Measurements from ENCODE around the gene C19orf53. TPM values are rescaled to one million over a fixed set of nuclear protein-coding genes. Genes with fewer than 3 reads are reported as not detected.
"Not testable (repeated sequence)": the region's sequence is repeated elsewhere in the genome, so short reads cannot be mapped to it uniquely, and the experiment has no call there.

C19orf53 gene
- total RNA-seq, 1 experiment from 2014 or later, result 167 TPM

GRCh38 chr19:13770013-13770635, 4.1 kb upstream of the C19orf53 start:
- no peak overlapping the region for H3K27ac ChIP-seq
- H3K27me3 ChIP-seq (replicated peaks), result no peaks in the 10 kb centered on the region
- H3K9me3 ChIP-seq (replicated peaks), result no peaks in the 10 kb centered on the region
- H3K4me1 ChIP-seq (replicated peaks), result peaks cover 9% of the 10 kb centered on the region
- H3K36me3 ChIP-seq, result peaks cover 60% of the 10 kb centered on the region
- DNase-seq (ENCODE audit: low read depth in 1 of 2, low spot score in 2 of 2), result no peak
- H3K4me3 ChIP-seq, result no peak overlapping the region

- H3K4me3 ChIP-seq, result no peak overlapping the region
- no peak overlapping the region for H3K27ac ChIP-seq
- peaks cover 54% of the 10 kb centered on the region for H3K36me3 ChIP-seq
- no peaks in the 10 kb centered on the region for H3K27me3 ChIP-seq (replicated peaks)
- H3K4me1 ChIP-seq (replicated peaks), result peaks cover 34% of the 10 kb centered on the region
- no peak for DNase-seq (ENCODE audit: low read depth in 1 of 2, low spot score in 2 of 2)
- H3K9me3 ChIP-seq (replicated peaks), result no peaks in the 10 kb centered on the region
Measured at GRCh38 chr19:13778398-13778797, 4.1 kb downstream of the C19orf53 start.

GRCh38 chr19:13778847-13779246, 4.6 kb downstream of the C19orf53 start:
- Histone ChIP-seq H3K27ac (no peak overlapping the region), H3K36me3 (peaks cover 54% of the 10 kb centered on the region), H3K4me3 (no peak overlapping the region), H3K4me1 (replicated peaks) (peaks cover 39% of the 10 kb centered on the region), H3K9me3 (replicated peaks) (no peaks in the 10 kb centered on the region), H3K27me3 (replicated peaks) (no peaks in the 10 kb centered on the region)
- DNase-seq (ENCODE audit: low read depth in 1 of 2, low spot score in 2 of 2), result no peak

- not testable (repeated sequence) for H3K4me3 ChIP-seq; H3K9me3 ChIP-seq (replicated peaks); H3K27ac ChIP-seq; DNase-seq (ENCODE audit: low read depth in 1 of 2, low spot score in 2 of 2); H3K27me3 ChIP-seq (replicated peaks)
- peaks cover 40% of the 10 kb centered on the region for H3K4me1 ChIP-seq (replicated peaks)
- peaks cover 49% of the 10 kb centered on the region for H3K36me3 ChIP-seq
Measured at GRCh38 chr19:13779794-13780193, 5.5 kb downstream of the C19orf53 start.

GRCh38 chr19:13781547-13781946, 7.3 kb downstream of the C19orf53 start:
- no peaks in the 10 kb centered on the region for H3K9me3 ChIP-seq (replicated peaks)
- H3K27ac ChIP-seq, result peak overlapping the region; percentile 51; the same call in 1 of the 2 replicates
- H3K4me3 ChIP-seq, result no peak overlapping the region
- DNase-seq (ENCODE audit: low read depth in 1 of 2, low spot score in 2 of 2), result peak; percentile 79 to 82
- no peaks in the 10 kb centered on the region for H3K27me3 ChIP-seq (replicated peaks)
- peaks cover 41% of the 10 kb centered on the region for H3K4me1 ChIP-seq (replicated peaks)
- peaks cover 34% of the 10 kb centered on the region for H3K36me3 ChIP-seq

- Histone ChIP-seq H3K9me3 (replicated peaks) (no peaks in the 10 kb centered on the region), H3K4me3 (no peak overlapping the region), H3K27me3 (replicated peaks) (no peaks in the 10 kb centered on the region), H3K4me1 (replicated peaks) (peaks cover 48% of the 10 kb centered on the region), H3K27ac (no peak overlapping the region), H3K36me3 (peaks cover 27% of the 10 kb centered on the region)
- DNase-seq (ENCODE audit: low read depth in 1 of 2, low spot score in 2 of 2), result no peak
Measured at GRCh38 chr19:13782537-13782936, 8.3 kb downstream of the C19orf53 start.

GRCh38 chr19:13783565-13784500, 9.6 kb downstream of the C19orf53 start:
- Histone ChIP-seq H3K4me1 (replicated peaks) (peaks cover 59% of the 10 kb centered on the region), H3K36me3 (peaks cover 14% of the 10 kb centered on the region), H3K27me3 (replicated peaks) (no peaks in the 10 kb centered on the region), H3K27ac (no peak overlapping the region), H3K9me3 (replicated peaks) (no peaks in the 10 kb centered on the region), H3K4me3 (no peak overlapping the region)
- no peak for DNase-seq (ENCODE audit: low read depth in 1 of 2, low spot score in 2 of 2)

GRCh38 chr19:13784731-13785452, 10.6 kb downstream of the C19orf53 start:
- H3K36me3 ChIP-seq, result peaks cover 4% of the 10 kb centered on the region
- H3K27me3 ChIP-seq (replicated peaks), result no peaks in the 10 kb centered on the region
- no peak overlapping the region for H3K27ac ChIP-seq
- no peaks in the 10 kb centered on the region for H3K9me3 ChIP-seq (replicated peaks)
- DNase-seq (ENCODE audit: low read depth in 1 of 2, low spot score in 2 of 2), result peak; percentile 50 to 82
- peaks cover 65% of the 10 kb centered on the region for H3K4me1 ChIP-seq (replicated peaks)
- H3K4me3 ChIP-seq, result no peak overlapping the region

- Histone ChIP-seq H3K27ac (no peak overlapping the region; the same call in 1 of the 2 replicates), H3K27me3 (replicated peaks) (no peaks in the 10 kb centered on the region), H3K4me1 (replicated peaks) (peaks cover 35% of the 10 kb centered on the region), H3K9me3 (replicated peaks) (no peaks in the 10 kb centered on the region), H3K4me3 (no peak overlapping the region), H3K36me3 (no peaks in the 10 kb centered on the region)
- peak in 1 of 2 experiments; percentile 21 for DNase-seq (ENCODE audit: low read depth in 1 of 2, low spot score in 2 of 2)
Measured at GRCh38 chr19:13788991-13789390, 14.7 kb downstream of the C19orf53 start.

- no peak overlapping the region; the same call in 1 of the 2 replicates for H3K27ac ChIP-seq
- DNase-seq (ENCODE audit: low read depth in 1 of 2, low spot score in 2 of 2), result peak in 1 of 2 experiments; percentile 29
- H3K27me3 ChIP-seq (replicated peaks), result no peaks in the 10 kb centered on the region
Measured at GRCh38 chr19:13790354-13790753, 16.1 kb downstream of the C19orf53 start.

GRCh38 chr19:13793317-13793716, 19.1 kb downstream of the C19orf53 start:
- peaks cover 51% of the 10 kb centered on the region for H3K4me1 ChIP-seq (replicated peaks)
- DNase-seq (ENCODE audit: low read depth in 1 of 2, low spot score in 2 of 2); H3K36me3 ChIP-seq; H3K27me3 ChIP-seq (replicated peaks); H3K9me3 ChIP-seq (replicated peaks); H3K27ac ChIP-seq; H3K4me3 ChIP-seq: not testable (repeated sequence)

More at GRCh38 chr19:13790354-13790753, 16.1 kb downstream of the C19orf53 start:
- Histone ChIP-seq H3K36me3 (no peaks in the 10 kb centered on the region), H3K4me1 (replicated peaks) (peaks cover 38% of the 10 kb centered on the region), H3K9me3 (replicated peaks) (no peaks in the 10 kb centered on the region), H3K4me3 (no peak overlapping the region)

- Histone ChIP-seq H3K4me3 (peak overlapping the region; percentile 86), H3K9me3 (replicated peaks) (no peaks in the 10 kb centered on the region), H3K27ac (peak overlapping the region; percentile 87), H3K36me3 (no peaks in the 10 kb centered on the region), H3K27me3 (replicated peaks) (no peaks in the 10 kb centered on the region), H3K4me1 (replicated peaks) (peaks cover 40% of the 10 kb centered on the region)
- peak; percentile 77 to 84 for DNase-seq (ENCODE audit: low read depth in 1 of 2, low spot score in 2 of 2)
Measured at GRCh38 chr19:13794398-13794756, 20.1 kb downstream of the C19orf53 start.

GRCh38 chr19:13794757-13795589, 20.7 kb downstream of the C19orf53 start, which contains the start of gene ZSWIM4:
TSS of gene ZSWIM4 (plus strand) at chr19:13795443. CDS start at chr19:13795649, 206 bp downstream.
- 0 out of 2 replicates have a peak, but pooled peaks cover 3% of the 10 kb centered on the region for H3K36me3 ChIP-seq
- no peaks in the 10 kb centered on the region for H3K9me3 ChIP-seq (replicated peaks)
- peaks cover 40% of the 10 kb centered on the region for H3K4me1 ChIP-seq (replicated peaks)
- DNase-seq (ENCODE audit: low read depth in 1 of 2, low spot score in 2 of 2), result peak; percentile 99
- peak within 1 kb of the TSS; percentile 86 for H3K4me3 ChIP-seq
- peak within 1 kb of the TSS; percentile 87 for H3K27ac ChIP-seq
- no peaks in the 10 kb centered on the region for H3K27me3 ChIP-seq (replicated peaks)

Measured in SJSA1 (cell line).